ENCODE results near the gene RNPS1. TPM values are rescaled to one million over a fixed set of nuclear protein-coding genes. Genes with fewer than 3 reads are reported as not detected.

RNPS1 gene
- total and polyA plus RNA-seq, 2 experiments from 2014 or later, result 315 to 384 TPM

DNA sequence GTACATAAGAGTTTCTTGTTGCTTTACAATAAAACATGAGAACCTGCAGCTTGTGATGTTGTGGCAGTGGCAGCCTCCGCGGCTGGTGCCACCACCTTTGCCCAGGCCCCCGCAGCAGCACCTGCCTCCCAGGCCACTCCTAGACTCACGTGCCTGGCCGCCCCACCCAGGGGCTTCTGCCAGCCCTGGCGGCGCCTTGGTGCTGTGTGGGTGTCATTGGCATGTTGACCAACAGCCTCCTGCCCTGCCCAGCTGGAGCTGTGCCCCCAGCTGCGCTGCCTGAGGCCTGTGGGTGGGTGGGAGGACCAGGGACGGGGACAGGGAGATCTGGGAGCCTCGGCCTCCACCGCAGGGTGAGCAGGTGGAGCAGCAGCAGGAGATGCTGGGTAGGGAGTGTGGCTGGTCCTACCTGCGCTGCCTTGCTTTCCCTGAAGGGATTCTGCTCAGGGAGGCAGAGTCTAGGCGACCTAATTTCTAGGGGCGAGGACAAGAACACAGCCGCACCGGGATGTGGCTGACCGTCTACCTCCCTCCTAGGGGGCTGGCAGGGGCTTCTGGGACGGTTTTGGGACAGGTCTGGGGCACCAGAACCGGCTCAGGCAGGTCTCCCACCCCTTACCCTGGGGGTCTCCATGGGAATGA lies 32.1 kb downstream of the RNPS1 start (continued):
- TF ChIP-seq, protein P1, sequence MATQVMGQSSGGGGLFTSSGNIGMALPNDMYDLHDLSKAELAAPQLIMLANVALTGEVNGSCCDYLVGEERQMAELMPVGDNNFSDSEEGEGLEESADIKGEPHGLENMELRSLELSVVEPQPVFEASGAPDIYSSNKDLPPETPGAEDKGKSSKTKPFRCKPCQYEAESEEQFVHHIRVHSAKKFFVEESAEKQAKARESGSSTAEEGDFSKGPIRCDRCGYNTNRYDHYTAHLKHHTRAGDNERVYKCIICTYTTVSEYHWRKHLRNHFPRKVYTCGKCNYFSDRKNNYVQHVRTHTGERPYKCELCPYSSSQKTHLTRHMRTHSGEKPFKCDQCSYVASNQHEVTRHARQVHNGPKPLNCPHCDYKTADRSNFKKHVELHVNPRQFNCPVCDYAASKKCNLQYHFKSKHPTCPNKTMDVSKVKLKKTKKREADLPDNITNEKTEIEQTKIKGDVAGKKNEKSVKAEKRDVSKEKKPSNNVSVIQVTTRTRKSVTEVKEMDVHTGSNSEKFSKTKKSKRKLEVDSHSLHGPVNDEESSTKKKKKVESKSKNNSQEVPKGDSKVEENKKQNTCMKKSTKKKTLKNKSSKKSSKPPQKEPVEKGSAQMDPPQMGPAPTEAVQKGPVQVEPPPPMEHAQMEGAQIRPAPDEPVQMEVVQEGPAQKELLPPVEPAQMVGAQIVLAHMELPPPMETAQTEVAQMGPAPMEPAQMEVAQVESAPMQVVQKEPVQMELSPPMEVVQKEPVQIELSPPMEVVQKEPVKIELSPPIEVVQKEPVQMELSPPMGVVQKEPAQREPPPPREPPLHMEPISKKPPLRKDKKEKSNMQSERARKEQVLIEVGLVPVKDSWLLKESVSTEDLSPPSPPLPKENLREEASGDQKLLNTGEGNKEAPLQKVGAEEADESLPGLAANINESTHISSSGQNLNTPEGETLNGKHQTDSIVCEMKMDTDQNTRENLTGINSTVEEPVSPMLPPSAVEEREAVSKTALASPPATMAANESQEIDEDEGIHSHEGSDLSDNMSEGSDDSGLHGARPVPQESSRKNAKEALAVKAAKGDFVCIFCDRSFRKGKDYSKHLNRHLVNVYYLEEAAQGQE (IDR thresholded peaks at IDR 0.05; ENCODE audit: unreplicated experiment), result no peak
- no peak for TF ChIP-seq ZNF331 (CRISPR knock-in tag; IDR thresholded peaks at IDR 0.05; ENCODE audit: low read depth)
- TF ChIP-seq EZH2phosphoT487 (IDR thresholded peaks at IDR 0.05; ENCODE audit: unreplicated experiment), result no peak
- TF ChIP-seq POLR2AphosphoS5 (IDR thresholded peaks at IDR 0.05; ENCODE audit: low read depth), result no peak
- TF ChIP-seq ZNF114 (CRISPR knock-in tag; IDR thresholded peaks at IDR 0.05), result no peak
- TF ChIP-seq CTCF (conservative IDR thresholded peaks at IDR 0.05; ENCODE audit: low read depth in 2 of 2), result no peak

DNA sequence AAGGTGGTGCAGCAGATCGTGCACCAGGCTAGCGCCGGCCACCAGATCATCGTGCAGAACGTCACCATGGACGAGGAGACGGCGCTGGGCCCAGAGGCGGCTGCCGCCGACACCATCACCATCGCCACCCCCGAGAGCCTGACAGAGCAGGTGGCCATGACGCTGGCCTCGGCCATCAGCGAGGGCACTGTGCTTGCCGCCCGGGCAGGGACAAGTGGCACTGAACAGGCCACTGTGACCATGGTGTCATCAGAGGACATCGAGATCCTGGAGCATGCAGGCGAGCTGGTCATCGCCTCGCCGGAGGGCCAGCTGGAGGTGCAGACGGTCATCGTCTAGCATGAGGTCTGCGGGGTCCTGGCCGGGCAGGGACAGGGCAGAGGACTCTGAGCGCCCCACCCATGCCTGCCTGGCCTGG lies 32.7 kb downstream of the RNPS1 start:
- Mint-ChIP-seq H3K4me3 (no peak overlapping the region), H3K9me3 (no peaks in the 10 kb centered on the region), H3K36me3 (ENCODE audit: low read depth) (peaks cover 8% of the 10 kb centered on the region; the same call in 1 of the 3 replicates), H3K4me1 (no peaks in the 10 kb centered on the region), H3K27ac (no peak overlapping the region), H3K27me3 (ENCODE audit: insufficient read depth, low read depth, poor library complexity) (peaks cover 25% of the 10 kb centered on the region)
- Histone ChIP-seq H3K4me3 (no peak overlapping the region), H4K20me1 (replicated peaks; ENCODE audit: insufficient read depth) (no peaks in the 10 kb centered on the region; the same call in 1 of the 2 replicates), H3K36me3 (ENCODE audit: insufficient read depth) (0 out of 2 replicates have a peak, but pooled peaks cover 5% of the 10 kb centered on the region), H2AFZ (no peak overlapping the region), H3K27ac (ENCODE audit: low read depth) (no peak overlapping the region), H3K4me2 (no peak overlapping the region), H3K27me3 (ENCODE audit: insufficient read depth) (peaks cover 18% of the 10 kb centered on the region), H3K4me1 (ENCODE audit: insufficient read depth) (no peaks in the 10 kb centered on the region), H3K9me2 (ENCODE audit: insufficient read depth) (no peaks in the 10 kb centered on the region), H3F3A (replicated peaks; ENCODE audit: low read depth) (peaks cover 1% of the 10 kb centered on the region; the same call in 1 of the 2 replicates), H3K79me2 (replicated peaks; ENCODE audit: insufficient read depth) (no peaks in the 10 kb centered on the region)
- no peak for ATAC-seq
- no peak for DNase-seq (ENCODE audit: low spot score)
- TF ChIP-seq JUNB (IDR thresholded peaks at IDR 0.05; ENCODE audit: unreplicated experiment), result no peak
- TF ChIP-seq ZNF331 (CRISPR knock-in tag; IDR thresholded peaks at IDR 0.05; ENCODE audit: low read depth), result no peak
- no peak for TF ChIP-seq ZNF462 (CRISPR knock-in tag; IDR thresholded peaks at IDR 0.05)
- TF ChIP-seq STAT1 (IDR thresholded peaks at IDR 0.05; ENCODE audit: unreplicated experiment), result no peak
- TF ChIP-seq EZH2 (IDR thresholded peaks at IDR 0.05; ENCODE audit: low read depth, unreplicated experiment), result no peak
- TF ChIP-seq CREB1 (CRISPR knock-in tag; IDR thresholded peaks at IDR 0.05; ENCODE audit: low read depth), result no peak
- TF ChIP-seq, protein P2, sequence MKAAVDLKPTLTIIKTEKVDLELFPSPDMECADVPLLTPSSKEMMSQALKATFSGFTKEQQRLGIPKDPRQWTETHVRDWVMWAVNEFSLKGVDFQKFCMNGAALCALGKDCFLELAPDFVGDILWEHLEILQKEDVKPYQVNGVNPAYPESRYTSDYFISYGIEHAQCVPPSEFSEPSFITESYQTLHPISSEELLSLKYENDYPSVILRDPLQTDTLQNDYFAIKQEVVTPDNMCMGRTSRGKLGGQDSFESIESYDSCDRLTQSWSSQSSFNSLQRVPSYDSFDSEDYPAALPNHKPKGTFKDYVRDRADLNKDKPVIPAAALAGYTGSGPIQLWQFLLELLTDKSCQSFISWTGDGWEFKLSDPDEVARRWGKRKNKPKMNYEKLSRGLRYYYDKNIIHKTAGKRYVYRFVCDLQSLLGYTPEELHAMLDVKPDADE (IDR thresholded peaks at IDR 0.05), result no peak
- no peak for TF ChIP-seq EZH2phosphoT487 (IDR thresholded peaks at IDR 0.05; ENCODE audit: unreplicated experiment)
- TF ChIP-seq POLR2AphosphoS5 (IDR thresholded peaks at IDR 0.05; ENCODE audit: low read depth), result no peak
- no peak for TF ChIP-seq ZNF114 (CRISPR knock-in tag; IDR thresholded peaks at IDR 0.05)

All from GM23338 (cell line).